GM21737 (cell line): ENCODE data around the gene LARGE1.

ENCODE experiments used
- ATAC-seq: cut with Tn5 transposase; IDR thresholded peaks from one replicate; pipeline ENCODE4 v1.9.1; 2021; ENCODE audit warnings: mild to moderate bottlenecking, moderate library complexity; ENCODE audit not compliant: unreplicated experiment

The LARGE1 gene

GRCh38 chr22:33920197-33920540 lies at the start of gene LARGE1:
LARGE1 (minus strand) TSS chr22:33920476.
- peak; percentile 7 for ATAC-seq

GRCh38 chr22:33969045-33969444 lies 48.8 kb upstream of the LARGE1 start:
- no peak for ATAC-seq

GRCh38 chr22:33964121-33964520 lies 43.8 kb upstream of the LARGE1 start:
- no peak for ATAC-seq

GRCh38 chr22:33962409-33962808 lies 42.1 kb upstream of the LARGE1 start:
- no peak for ATAC-seq

- ATAC-seq, result no peak
Observed at GRCh38 chr22:33958741-33959140, 38.5 kb upstream of the LARGE1 start.

GRCh38 chr22:33957086-33957485 lies 36.8 kb upstream of the LARGE1 start:
- no peak for ATAC-seq

- ATAC-seq, result no peak
Observed at GRCh38 chr22:33952776-33953175, 32.5 kb upstream of the LARGE1 start.

- no peak for ATAC-seq
Observed at GRCh38 chr22:33940741-33941140, 20.5 kb upstream of the LARGE1 start.

- no peak for ATAC-seq
Observed at GRCh38 chr22:33932997-33933396, 12.7 kb upstream of the LARGE1 start.

- no peak for ATAC-seq
Observed at GRCh38 chr22:33931406-33931805, 11.1 kb upstream of the LARGE1 start.

- ATAC-seq, result no peak
Observed at GRCh38 chr22:33927752-33928151, 7.5 kb upstream of the LARGE1 start.

GRCh38 chr22:33925194-33925593 lies 4.9 kb upstream of the LARGE1 start:
- ATAC-seq, result no peak

- no peak for ATAC-seq
Observed at GRCh38 chr22:33923660-33924246, 3.5 kb upstream of the LARGE1 start.

- ATAC-seq, result no peak
Observed at GRCh38 chr22:33923033-33923432, 2.8 kb upstream of the LARGE1 start.

GRCh38 chr22:33922349-33922681 lies 2.0 kb upstream of the LARGE1 start:
- ATAC-seq, result no peak

GRCh38 chr22:33921525-33922348 lies 1.5 kb upstream of the LARGE1 start:
- ATAC-seq, result no peak

- peak; percentile 67 for ATAC-seq
Observed at GRCh38 chr22:33920927-33921524, 750 bp upstream of the LARGE1 start.

GRCh38 chr22:33919391-33920196 lies 682 bp downstream of the LARGE1 start:
- peak; percentile 19 for ATAC-seq

- ATAC-seq, result no peak
Observed at GRCh38 chr22:33918676-33919365, 1.5 kb downstream of the LARGE1 start.

- no peak for ATAC-seq
Observed at GRCh38 chr22:33917744-33918406, 2.4 kb downstream of the LARGE1 start.
